ENCODE measurements around the gene TMEM258. TPM values are rescaled to one million over a fixed set of nuclear protein-coding genes. Genes with fewer than 3 reads are reported as not detected.

Gene TMEM258
- total RNA-seq, 3 donors from 2014 or later (not counting 1 experiment from before 2014, with no cell fraction given) = 64.4 to 69.3 (median 66.1) TPM

- H3K36me3 Mint-ChIP-seq = no peaks in the 10 kb centered on the region
- H3K4me3 Mint-ChIP-seq = peak overlapping the region; percentile 88
- H3K4me3 ChIP-seq (ENCODE audit: low read length) = no peak overlapping the region
These were observed 43.8 kb upstream of the TMEM258 start for GRCh38 chr11:61836193-61836592.

GRCh38 chr11:61834278-61835048, 42.1 kb upstream of the TMEM258 start:
- intact Hi-C loops (cut with micrococcal nuclease) = loop anchor here (2.0 kb wide), 1 partner anchor 38 kb away; no protein-coding TSS in a partner anchor

More at GRCh38 chr11:61836193-61836592, 43.8 kb upstream of the TMEM258 start:
- Mint-ChIP-seq H3K9me3 (no peaks in the 10 kb centered on the region), H3K27me3 (ENCODE audit: low read depth in 2 of 2) (no peaks in the 10 kb centered on the region), H3K4me1 (peaks cover 49 to 51% of the 10 kb centered on the region in 2 donors), H3K27ac (peak overlapping the region; percentile 97 to 98)
- H3K36me3 ChIP-seq (ENCODE audit: control insufficient read depth, insufficient read depth, low read length) = peaks cover 4% of the 10 kb centered on the region
- 96% methylated on average over 8 of the region's 8 CpGs for WGBS (ENCODE audit: insufficient coverage)
- no peak for TF ChIP-seq CTCF (IDR thresholded peaks at IDR 0.05)
- H3K27me3 ChIP-seq (ENCODE audit: control insufficient read depth, insufficient read depth, low read length) = no peaks in the 10 kb centered on the region
- DNase-seq (no peak), ATAC-seq (no peak)
- no peaks in the 10 kb centered on the region for H3K9me3 ChIP-seq (ENCODE audit: control insufficient read depth, insufficient read depth, low read length)
- H3K27ac ChIP-seq (ENCODE audit: low read length) = no peak overlapping the region
- intact Hi-C loops (cut with micrococcal nuclease) = no loop called here
- H3K4me1 ChIP-seq (ENCODE audit: control insufficient read depth, insufficient read depth, low read length) = peaks cover 27% of the 10 kb centered on the region

GRCh38 chr11:61833926-61834277, 41.5 kb upstream of the TMEM258 start:
- no peaks in the 10 kb centered on the region for H3K9me3 Mint-ChIP-seq
- peak overlapping the region; percentile 83 for H3K27ac ChIP-seq (ENCODE audit: low read length)
- H3K4me1 ChIP-seq (ENCODE audit: control insufficient read depth, insufficient read depth, low read length) = peaks cover 37% of the 10 kb centered on the region
- ATAC-seq = no peak
- no peak for DNase-seq
- intact Hi-C loops (cut with micrococcal nuclease) = loop anchor here (2.0 kb wide), 1 partner anchor 37 kb away; no protein-coding TSS in a partner anchor
- H3K27ac Mint-ChIP-seq = peak overlapping the region; percentile 97 to 98
- peaks cover 68 to 70% of the 10 kb centered on the region in 2 donors for H3K4me1 Mint-ChIP-seq
- 90% methylated on average over 12 of the region's 12 CpGs for WGBS (ENCODE audit: insufficient coverage)
- H3K36me3 ChIP-seq (ENCODE audit: control insufficient read depth, insufficient read depth, low read length) = no peaks in the 10 kb centered on the region
- TF ChIP-seq CTCF (IDR thresholded peaks at IDR 0.05) = no peak
- H3K9me3 ChIP-seq (ENCODE audit: control insufficient read depth, insufficient read depth, low read length) = no peaks in the 10 kb centered on the region
- H3K27me3 ChIP-seq (ENCODE audit: control insufficient read depth, insufficient read depth, low read length) = no peaks in the 10 kb centered on the region
- no peaks in the 10 kb centered on the region for H3K27me3 Mint-ChIP-seq (ENCODE audit: low read depth in 2 of 2)
- peak overlapping the region; percentile 79 for H3K4me3 Mint-ChIP-seq
- no peaks in the 10 kb centered on the region for H3K36me3 Mint-ChIP-seq
- H3K4me3 ChIP-seq (ENCODE audit: low read length) = no peak overlapping the region

More at GRCh38 chr11:61834278-61835048, 42.1 kb upstream of the TMEM258 start:
- WGBS (ENCODE audit: insufficient coverage) = 39% methylated on average over 12 of the region's 12 CpGs
- no peaks in the 10 kb centered on the region for H3K27me3 ChIP-seq (ENCODE audit: control insufficient read depth, insufficient read depth, low read length)
- H3K36me3 ChIP-seq (ENCODE audit: control insufficient read depth, insufficient read depth, low read length) = no peaks in the 10 kb centered on the region
- H3K4me3 ChIP-seq (ENCODE audit: low read length) = no peak overlapping the region
- H3K27ac ChIP-seq (ENCODE audit: low read length) = peak overlapping the region; percentile 83
- Mint-ChIP-seq H3K4me3 (peak overlapping the region; percentile 81), H3K27me3 (ENCODE audit: low read depth in 2 of 2) (no peaks in the 10 kb centered on the region), H3K36me3 (no peaks in the 10 kb centered on the region), H3K27ac (peak overlapping the region; percentile 97 to 98), H3K4me1 (peaks cover 64 to 66% of the 10 kb centered on the region in 2 donors), H3K9me3 (no peaks in the 10 kb centered on the region)
- ATAC-seq (peak; percentile 98 to 99 (median 98)), DNase-seq (peak; percentile 69 to 76)
- TF ChIP-seq CTCF (IDR thresholded peaks at IDR 0.05) = no peak
- H3K9me3 ChIP-seq (ENCODE audit: control insufficient read depth, insufficient read depth, low read length) = no peaks in the 10 kb centered on the region
- peaks cover 31% of the 10 kb centered on the region for H3K4me1 ChIP-seq (ENCODE audit: control insufficient read depth, insufficient read depth, low read length)
